Endodermal cell (in vitro differentiated cells): ENCODE measurements around the gene ASCC1. TPM values are rescaled to one million over a fixed set of nuclear protein-coding genes. Genes with fewer than 3 reads are reported as not detected.
"Not testable (repeated sequence)": the region's sequence is repeated elsewhere in the genome, so short reads cannot be mapped to it uniquely, and the experiment has no call there.

ENCODE experiments used
- DNase-seq: peaks from one replicate; pipeline ENCODE4 v3.0.0-alpha.2; 2017
- H3K27ac ChIP-seq: 2 replicates; pipeline ENCODE4 v1.5.1; 2013; ENCODE audit warnings: mild to moderate bottlenecking, low read depth, low read length, moderate library complexity
- H3K27me3 ChIP-seq: 2 replicates; pipeline ENCODE4 v1.6.1; 2013; ENCODE audit warnings: mild to moderate bottlenecking, low read length, moderate library complexity; ENCODE audit not compliant: insufficient read depth, control insufficient read depth, poor library complexity, severe bottlenecking
- H3K36me3 ChIP-seq: 2 replicates; pipeline ENCODE4 v1.7.0; 2013; ENCODE audit warnings: mild to moderate bottlenecking, low read length, moderate library complexity; ENCODE audit not compliant: control insufficient read depth, insufficient read depth
- H3K4me1 ChIP-seq: one replicate; pipeline ENCODE4 v1.7.0; 2013; ENCODE audit warnings: low read length; ENCODE audit not compliant: control insufficient read depth, insufficient read depth
- H3K4me3 ChIP-seq: 2 replicates; pipeline ENCODE4 v1.5.1; 2013; ENCODE audit warnings: mild to moderate bottlenecking, low read length, moderate library complexity
- H3K9ac ChIP-seq: 2 replicates; pipeline ENCODE4 v1.6.1; 2013; ENCODE audit warnings: mild to moderate bottlenecking, low read length, moderate library complexity; ENCODE audit not compliant: poor library complexity, severe bottlenecking; ENCODE audit errors: extremely low read depth
- H3K9me3 ChIP-seq: 2 replicates; pipeline ENCODE4 v1.6.1; 2013; ENCODE audit warnings: mild to moderate bottlenecking, low read length, moderate library complexity; ENCODE audit not compliant: control insufficient read depth
- H3K27ac Mint-ChIP-seq: 2 replicates; pipeline ENCODE4 v1.8.0; 2020; ENCODE audit warnings: mixed read lengths
- H3K27me3 Mint-ChIP-seq: 2 replicates; pipeline ENCODE4 v1.8.0; 2021; ENCODE audit warnings: mild to moderate bottlenecking, mixed read lengths; ENCODE audit not compliant: insufficient read depth
- H3K36me3 Mint-ChIP-seq: 2 replicates; pipeline ENCODE4 v1.8.0; 2020; ENCODE audit warnings: low read depth, mixed read lengths
- H3K4me1 Mint-ChIP-seq: 2 replicates; pipeline ENCODE4 v1.8.0; 2020; ENCODE audit warnings: mixed read lengths
- H3K4me3 Mint-ChIP-seq: 2 replicates; pipeline ENCODE4 v1.8.0; 2020; ENCODE audit warnings: mild to moderate bottlenecking, moderate library complexity, mixed read lengths
- H3K9me3 Mint-ChIP-seq: 2 replicates; pipeline ENCODE4 v1.8.0; 2020; ENCODE audit warnings: mild to moderate bottlenecking, mixed read lengths
- WGBS, 2 experiments: methylation state at CpG; one replicate each; pipeline versions ENCODE4 v1.1.5 to v1.1.7; 2013; ENCODE audit warnings: missing lambda C conversion rate in 2 of 2, mixed read lengths in 1 of 2; ENCODE audit not compliant: insufficient coverage in 1 of 2, insufficient read length in 1 of 2; 5-methylcytosine and 5-hydroxymethylcytosine counted together
- total RNA-seq, 2 donors: library from RNA; stranded (reverse); fragmentation: NEBNext Ultra II Directional in 1 of 2; extraction: Animal tissue kit (Norgen Biotek cat#: 25700) in 1 of 2; gene quantifications; 2 replicates in 1 of 2; 3 replicates in 1 of 2; pipeline ENCODE4 v1.2.1, GENCODE V29; 2021
- TF ChIP-seq, protein P1 (sequence below): fragments of 200-600 bp; sonication (generic); conservative IDR thresholded peaks from 2 replicates; pipeline ENCODE4 v1.5.0; 2021; ENCODE audit warnings: antibody characterized with exemption, mild to moderate bottlenecking

ASCC1 gene
- total RNA-seq, 2 donors from 2014 or later: 29.2 to 34.0 TPM

- Mint-ChIP-seq H3K36me3 (peaks cover 27% of the 10 kb centered on the region), H3K4me1 (peaks cover 28% of the 10 kb centered on the region), H3K27me3 (no peaks in the 10 kb centered on the region), H3K4me3 (no peak overlapping the region), H3K9me3 (no peaks in the 10 kb centered on the region), H3K27ac (no peak overlapping the region)
- H3K9me3 ChIP-seq: no peaks in the 10 kb centered on the region
- TF ChIP-seq, protein P1, sequence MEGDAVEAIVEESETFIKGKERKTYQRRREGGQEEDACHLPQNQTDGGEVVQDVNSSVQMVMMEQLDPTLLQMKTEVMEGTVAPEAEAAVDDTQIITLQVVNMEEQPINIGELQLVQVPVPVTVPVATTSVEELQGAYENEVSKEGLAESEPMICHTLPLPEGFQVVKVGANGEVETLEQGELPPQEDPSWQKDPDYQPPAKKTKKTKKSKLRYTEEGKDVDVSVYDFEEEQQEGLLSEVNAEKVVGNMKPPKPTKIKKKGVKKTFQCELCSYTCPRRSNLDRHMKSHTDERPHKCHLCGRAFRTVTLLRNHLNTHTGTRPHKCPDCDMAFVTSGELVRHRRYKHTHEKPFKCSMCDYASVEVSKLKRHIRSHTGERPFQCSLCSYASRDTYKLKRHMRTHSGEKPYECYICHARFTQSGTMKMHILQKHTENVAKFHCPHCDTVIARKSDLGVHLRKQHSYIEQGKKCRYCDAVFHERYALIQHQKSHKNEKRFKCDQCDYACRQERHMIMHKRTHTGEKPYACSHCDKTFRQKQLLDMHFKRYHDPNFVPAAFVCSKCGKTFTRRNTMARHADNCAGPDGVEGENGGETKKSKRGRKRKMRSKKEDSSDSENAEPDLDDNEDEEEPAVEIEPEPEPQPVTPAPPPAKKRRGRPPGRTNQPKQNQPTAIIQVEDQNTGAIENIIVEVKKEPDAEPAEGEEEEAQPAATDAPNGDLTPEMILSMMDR: no peak
- peaks cover 13% of the 10 kb centered on the region for H3K4me1 ChIP-seq
- no peak for DNase-seq
- 69 to 72% methylated on average over 2 of the region's 2 CpGs for WGBS, 2 experiments
- no peak overlapping the region for H3K9ac ChIP-seq
- H3K36me3 ChIP-seq: peaks cover 38% of the 10 kb centered on the region
- peak overlapping the region; percentile 24 for H3K27ac ChIP-seq
- H3K4me3 ChIP-seq: peak overlapping the region; percentile 8
- no peaks in the 10 kb centered on the region for H3K27me3 ChIP-seq
These were observed 12.3 kb upstream of the ASCC1 start for GRCh38 chr10:72228318-72228751.

DNA sequence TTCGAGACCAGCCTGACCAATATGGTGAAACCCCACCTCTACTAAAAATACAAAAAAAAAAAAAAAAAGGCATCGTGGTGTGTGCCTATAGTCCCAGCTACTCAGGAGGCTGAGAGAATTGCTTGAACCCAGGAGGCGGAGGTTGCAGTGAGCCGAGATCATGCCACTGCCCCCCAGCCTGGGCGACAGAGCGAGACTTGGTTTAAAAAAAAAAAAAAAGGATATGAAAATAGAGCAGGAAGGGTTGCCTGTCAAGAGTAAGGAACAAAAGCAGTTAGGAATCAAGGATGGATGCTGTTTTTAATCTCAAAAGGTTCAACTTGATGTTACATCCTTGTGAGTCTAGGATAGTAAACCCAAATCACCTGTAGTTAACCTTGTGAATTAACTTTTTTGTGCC lies 11.8 kb upstream of the ASCC1 start:
- H3K9me3 ChIP-seq: no peaks in the 10 kb centered on the region
- 91 to 97% methylated on average over 4 to 6 of the region's 6 CpGs for WGBS, 2 experiments
- H3K36me3 ChIP-seq: peaks cover 34% of the 10 kb centered on the region
- no peaks in the 10 kb centered on the region for H3K27me3 ChIP-seq
- Mint-ChIP-seq H3K4me1 (peaks cover 28% of the 10 kb centered on the region), H3K27ac (no peak overlapping the region), H3K36me3 (peaks cover 22% of the 10 kb centered on the region), H3K9me3 (no peaks in the 10 kb centered on the region), H3K27me3 (no peaks in the 10 kb centered on the region), H3K4me3 (no peak overlapping the region)
- H3K9ac ChIP-seq: no peak overlapping the region
- H3K4me1 ChIP-seq: peaks cover 13% of the 10 kb centered on the region
- no peak for DNase-seq
- TF ChIP-seq, protein P1: no peak
- H3K27ac ChIP-seq: peak overlapping the region; percentile 24
- no peak overlapping the region for H3K4me3 ChIP-seq

GRCh38 chr10:72226418-72227027 lies 10.4 kb upstream of the ASCC1 start:
- DNase-seq: no peak
- H3K9me3 Mint-ChIP-seq: no peaks in the 10 kb centered on the region
- no peak overlapping the region for H3K27ac Mint-ChIP-seq
- TF ChIP-seq, protein P1: no peak
- Histone ChIP-seq H3K27ac (no peak overlapping the region), H3K27me3 (no peaks in the 10 kb centered on the region), H3K9me3 (no peaks in the 10 kb centered on the region), H3K4me3 (no peak overlapping the region), H3K9ac (no peak overlapping the region), H3K36me3 (peaks cover 30% of the 10 kb centered on the region), H3K4me1 (peaks cover 13% of the 10 kb centered on the region)
- 93 to 95% methylated on average over 3 to 6 of the region's 6 CpGs for WGBS, 2 experiments
- H3K4me3 Mint-ChIP-seq: no peak overlapping the region
- H3K36me3 Mint-ChIP-seq: peaks cover 23% of the 10 kb centered on the region
- H3K4me1 Mint-ChIP-seq: peaks cover 31% of the 10 kb centered on the region
- H3K27me3 Mint-ChIP-seq: no peaks in the 10 kb centered on the region

GRCh38 chr10:72224191-72224590 lies 8.1 kb upstream of the ASCC1 start:
- H3K4me3 ChIP-seq, H3K9ac ChIP-seq, H3K9me3 ChIP-seq, H3K27ac ChIP-seq, H3K4me1 ChIP-seq, DNase-seq, H3K9me3 Mint-ChIP-seq, H3K27me3 ChIP-seq, H3K27me3 Mint-ChIP-seq, H3K27ac Mint-ChIP-seq, H3K4me3 Mint-ChIP-seq: not testable (repeated sequence)
- Mint-ChIP-seq H3K4me1 (peaks cover 16% of the 10 kb centered on the region), H3K36me3 (peaks cover 15% of the 10 kb centered on the region)
- H3K36me3 ChIP-seq: peaks cover 26% of the 10 kb centered on the region
- WGBS, 2 experiments: 92 to 95% methylated on average over 5 to 6 of the region's 6 CpGs
